Measurements from ENCODE around the gene KCNT2.

KCNT2 gene

GRCh38 chr1:196451103-196451502 is 157.1 kb downstream of the KCNT2 start:
- H3K4me3 ChIP-seq (ENCODE audit: low read depth, low read length), result no peak overlapping the region

- H3K4me3 ChIP-seq (ENCODE audit: low read depth, low read length), result no peak overlapping the region
These were observed 157.8 kb downstream of the KCNT2 start for GRCh38 chr1:196450143-196451095.

GRCh38 chr1:196449460-196449859 is 158.8 kb downstream of the KCNT2 start:
- no peak overlapping the region for H3K4me3 ChIP-seq (ENCODE audit: low read depth, low read length)

- H3K4me3 ChIP-seq (ENCODE audit: low read depth, low read length), result no peak overlapping the region
These were observed 162.5 kb downstream of the KCNT2 start for GRCh38 chr1:196445775-196446174.

GRCh38 chr1:196444634-196445033 is 163.6 kb downstream of the KCNT2 start:
- no peak overlapping the region for H3K4me3 ChIP-seq (ENCODE audit: low read depth, low read length)

- no peak overlapping the region for H3K4me3 ChIP-seq (ENCODE audit: low read depth, low read length)
These were observed 165.9 kb downstream of the KCNT2 start for GRCh38 chr1:196442366-196442765.

- no peak overlapping the region for H3K4me3 ChIP-seq (ENCODE audit: low read depth, low read length)
These were observed 167.5 kb downstream of the KCNT2 start for GRCh38 chr1:196440711-196441110.

- H3K4me3 ChIP-seq (ENCODE audit: low read depth, low read length), result no peak overlapping the region
These were observed 169.9 kb downstream of the KCNT2 start for GRCh38 chr1:196438329-196438728.

GRCh38 chr1:196437671-196438070 is 170.6 kb downstream of the KCNT2 start:
- H3K4me3 ChIP-seq (ENCODE audit: low read depth, low read length), result no peak overlapping the region

GRCh38 chr1:196433000-196433399 is 175.2 kb downstream of the KCNT2 start:
- no peak overlapping the region for H3K4me3 ChIP-seq (ENCODE audit: low read depth, low read length)

- no peak overlapping the region for H3K4me3 ChIP-seq (ENCODE audit: low read depth, low read length)
These were observed 180.1 kb downstream of the KCNT2 start for GRCh38 chr1:196427976-196428734.

GRCh38 chr1:196425513-196425912 is 182.7 kb downstream of the KCNT2 start:
- H3K4me3 ChIP-seq (ENCODE audit: low read depth, low read length), result no peak overlapping the region

GRCh38 chr1:196423612-196424011 is 184.6 kb downstream of the KCNT2 start:
- H3K4me3 ChIP-seq (ENCODE audit: low read depth, low read length), result no peak overlapping the region

GRCh38 chr1:196418772-196419171 is 189.5 kb downstream of the KCNT2 start:
- H3K4me3 ChIP-seq (ENCODE audit: low read depth, low read length), result no peak overlapping the region

- H3K4me3 ChIP-seq (ENCODE audit: low read depth, low read length), result no peak overlapping the region
These were observed 192.3 kb downstream of the KCNT2 start for GRCh38 chr1:196415978-196416377.

- no peak overlapping the region for H3K4me3 ChIP-seq (ENCODE audit: low read depth, low read length)
These were observed 195.9 kb downstream of the KCNT2 start for GRCh38 chr1:196412326-196412725.

- H3K4me3 ChIP-seq (ENCODE audit: low read depth, low read length), result no peak overlapping the region
These were observed 197.5 kb downstream of the KCNT2 start for GRCh38 chr1:196410768-196411167.

GRCh38 chr1:196409586-196409985 is 198.7 kb downstream of the KCNT2 start:
- H3K4me3 ChIP-seq (ENCODE audit: low read depth, low read length), result no peak overlapping the region

- no peak overlapping the region for H3K4me3 ChIP-seq (ENCODE audit: low read depth, low read length)
These were observed 200.7 kb downstream of the KCNT2 start for GRCh38 chr1:196407358-196408051.

- H3K4me3 ChIP-seq (ENCODE audit: low read depth, low read length), result no peak overlapping the region
These were observed 202.4 kb downstream of the KCNT2 start for GRCh38 chr1:196405839-196406238.
